ENCODE results near the gene MAP3K6.
A peak's percentile ranks its signal among the peaks of the same experiment; 100 is the strongest.

The MAP3K6 gene

GRCh38 chr1:27336756-27337155 lies 30.0 kb downstream of the MAP3K6 start:
- DNase-seq (ENCODE audit: low spot score) (no peak), FAIRE-seq (no peak)

- DNase-seq (ENCODE audit: low spot score): no peak
- FAIRE-seq: no peak
Measured at GRCh38 chr1:27335506-27336422, 31.0 kb downstream of the MAP3K6 start.

GRCh38 chr1:27333717-27334279 lies 33.0 kb downstream of the MAP3K6 start:
- no peak for FAIRE-seq
- no peak for DNase-seq (ENCODE audit: low spot score)

- no peak for DNase-seq (ENCODE audit: low spot score)
Measured at GRCh38 chr1:27332536-27333281, 34.1 kb downstream of the MAP3K6 start.

GRCh38 chr1:27331922-27332321 lies 34.8 kb downstream of the MAP3K6 start:
- DNase-seq (ENCODE audit: low spot score) (no peak), FAIRE-seq (no peak)

More at GRCh38 chr1:27332536-27333281, 34.1 kb downstream of the MAP3K6 start:
- FAIRE-seq: no peak

- no peak for FAIRE-seq
Measured at GRCh38 chr1:27331426-27331825, 35.3 kb downstream of the MAP3K6 start.

GRCh38 chr1:27330786-27331185 lies 36.0 kb downstream of the MAP3K6 start:
- no peak for DNase-seq (ENCODE audit: low spot score)
- FAIRE-seq: no peak

More at GRCh38 chr1:27331426-27331825, 35.3 kb downstream of the MAP3K6 start:
- no peak for DNase-seq (ENCODE audit: low spot score)

- FAIRE-seq (no peak), DNase-seq (ENCODE audit: low spot score) (no peak)
Measured at GRCh38 chr1:27327964-27328363, 38.8 kb downstream of the MAP3K6 start.

- DNase-seq (ENCODE audit: low spot score) (no peak), FAIRE-seq (no peak)
Measured at GRCh38 chr1:27325286-27325685, 41.5 kb downstream of the MAP3K6 start.

- DNase-seq (ENCODE audit: low spot score) (no peak), FAIRE-seq (no peak)
Measured at GRCh38 chr1:27322569-27323240, 44.1 kb downstream of the MAP3K6 start.

GRCh38 chr1:27321813-27322568 lies 44.8 kb downstream of the MAP3K6 start, which contains the start of gene TMEM222:
TSS of gene TMEM222 (plus strand) at chr1:27322163. CDS start at chr1:27322198, 35 bp downstream.
- peak; percentile 89 for DNase-seq (ENCODE audit: low spot score)
- no peak for FAIRE-seq

GRCh38 chr1:27318596-27318995 lies 48.2 kb downstream of the MAP3K6 start:
- no peak for FAIRE-seq
- DNase-seq (ENCODE audit: low spot score): no peak

- DNase-seq (ENCODE audit: low spot score) (no peak), FAIRE-seq (no peak)
Measured at GRCh38 chr1:27318136-27318535, 48.6 kb downstream of the MAP3K6 start.

GRCh38 chr1:27316860-27317259 lies 49.9 kb downstream of the MAP3K6 start:
- DNase-seq (ENCODE audit: low spot score) (no peak), FAIRE-seq (no peak)

- DNase-seq (ENCODE audit: low spot score) (no peak), FAIRE-seq (no peak)
Measured at GRCh38 chr1:27314737-27315136, 52.0 kb downstream of the MAP3K6 start.

GRCh38 chr1:27314169-27314568 lies 52.6 kb downstream of the MAP3K6 start:
- FAIRE-seq (no peak), DNase-seq (ENCODE audit: low spot score) (no peak)

- FAIRE-seq: no peak
- DNase-seq (ENCODE audit: low spot score): no peak
Measured at GRCh38 chr1:27307874-27308598, 58.7 kb downstream of the MAP3K6 start.

GRCh38 chr1:27306892-27307761 lies 59.6 kb downstream of the MAP3K6 start:
- no peak for FAIRE-seq

GRCh38 chr1:27306071-27306470 lies 60.7 kb downstream of the MAP3K6 start:
- DNase-seq (ENCODE audit: low spot score) (no peak), FAIRE-seq (no peak)

More at GRCh38 chr1:27306892-27307761, 59.6 kb downstream of the MAP3K6 start:
- no peak for DNase-seq (ENCODE audit: low spot score)
